ENCODE results near the gene ADGRG3. TPM values are rescaled to one million over a fixed set of nuclear protein-coding genes. Genes with fewer than 3 reads are reported as not detected.
"Not testable (repeated sequence)": the region's sequence is repeated elsewhere in the genome, so short reads cannot be mapped to it uniquely, and the experiment has no call there.

Gene ADGRG3
- total RNA-seq, 1 experiment from 2014 or later, result not detected

GRCh38 chr16:57670196-57670595 lies 2.1 kb downstream of the ADGRG3 start:
- Mint-ChIP-seq H3K4me3 (ENCODE audit: low read depth, unreplicated experiment) (no peak overlapping the region), H3K9me3 (ENCODE audit: low read depth, unreplicated experiment) (no peaks in the 10 kb centered on the region), H3K27ac (ENCODE audit: unreplicated experiment) (no peak overlapping the region), H3K4me1 (ENCODE audit: low read depth, unreplicated experiment) (no peaks in the 10 kb centered on the region), H3K27me3 (ENCODE audit: unreplicated experiment) (peaks cover 61% of the 10 kb centered on the region), H3K36me3 (ENCODE audit: insufficient read depth, unreplicated experiment) (peaks cover 24% of the 10 kb centered on the region)
- intact Hi-C loops (cut with micrococcal nuclease; ENCODE audit: unreplicated experiment), result no loop called here
- no TSS peak for BruUV-seq (replicated peaks)
- CTCF ChIA-PET, result no interaction called here
- TF ChIP-seq CTCF (IDR thresholded peaks at IDR 0.05; ENCODE audit: unreplicated experiment), result no peak
- no peak for DNase-seq

GRCh38 chr16:57671451-57671850 lies 3.3 kb downstream of the ADGRG3 start:
- H3K4me1 Mint-ChIP-seq (ENCODE audit: low read depth, unreplicated experiment); H3K9me3 Mint-ChIP-seq (ENCODE audit: low read depth, unreplicated experiment); DNase-seq; H3K27ac Mint-ChIP-seq (ENCODE audit: unreplicated experiment); intact Hi-C loops (cut with micrococcal nuclease; ENCODE audit: unreplicated experiment); BruUV-seq (replicated peaks); H3K4me3 Mint-ChIP-seq (ENCODE audit: low read depth, unreplicated experiment): not testable (repeated sequence)
- peaks cover 14% of the 10 kb centered on the region for H3K36me3 Mint-ChIP-seq (ENCODE audit: insufficient read depth, unreplicated experiment)
- H3K27me3 Mint-ChIP-seq (ENCODE audit: unreplicated experiment), result peaks cover 72% of the 10 kb centered on the region
- CTCF ChIA-PET, result interaction anchor here (0.5 to 0.6 kb wide), 2 partner anchors 59 to 119 kb away, joined by 3 read pairs; no protein-coding TSS in a partner anchor

GRCh38 chr16:57672416-57672815 lies 4.3 kb downstream of the ADGRG3 start:
- no TSS peak for BruUV-seq (replicated peaks)
- Mint-ChIP-seq H3K27me3 (ENCODE audit: unreplicated experiment) (peaks cover 81% of the 10 kb centered on the region), H3K4me3 (ENCODE audit: low read depth, unreplicated experiment) (no peak overlapping the region), H3K27ac (ENCODE audit: unreplicated experiment) (no peak overlapping the region), H3K36me3 (ENCODE audit: insufficient read depth, unreplicated experiment) (peaks cover 13% of the 10 kb centered on the region), H3K4me1 (ENCODE audit: low read depth, unreplicated experiment) (no peaks in the 10 kb centered on the region), H3K9me3 (ENCODE audit: low read depth, unreplicated experiment) (no peaks in the 10 kb centered on the region)
- intact Hi-C loops (cut with micrococcal nuclease; ENCODE audit: unreplicated experiment), result no loop called here
- DNase-seq, result no peak
- TF ChIP-seq CTCF (IDR thresholded peaks at IDR 0.05; ENCODE audit: unreplicated experiment), result no peak
- CTCF ChIA-PET, result interaction anchor here (0.7 kb wide), 1 partner anchor 571 kb away, joined by 3 read pairs; no protein-coding TSS in a partner anchor

GRCh38 chr16:57672824-57673223 lies 4.7 kb downstream of the ADGRG3 start:
- H3K27me3 Mint-ChIP-seq (ENCODE audit: unreplicated experiment), result peaks cover 81% of the 10 kb centered on the region
- intact Hi-C loops (cut with micrococcal nuclease; ENCODE audit: unreplicated experiment), result no loop called here
- H3K36me3 Mint-ChIP-seq (ENCODE audit: insufficient read depth, unreplicated experiment), result peaks cover 13% of the 10 kb centered on the region
- no peaks in the 10 kb centered on the region for H3K4me1 Mint-ChIP-seq (ENCODE audit: low read depth, unreplicated experiment)
- no TSS peak for BruUV-seq (replicated peaks)
- no peaks in the 10 kb centered on the region for H3K9me3 Mint-ChIP-seq (ENCODE audit: low read depth, unreplicated experiment)
- CTCF ChIA-PET, result no interaction called here
- no peak overlapping the region for H3K27ac Mint-ChIP-seq (ENCODE audit: unreplicated experiment)
- no peak for DNase-seq
- no peak overlapping the region for H3K4me3 Mint-ChIP-seq (ENCODE audit: low read depth, unreplicated experiment)
- TF ChIP-seq CTCF (IDR thresholded peaks at IDR 0.05; ENCODE audit: unreplicated experiment), result no peak

- Mint-ChIP-seq H3K27me3 (ENCODE audit: unreplicated experiment) (peaks cover 80% of the 10 kb centered on the region), H3K36me3 (ENCODE audit: insufficient read depth, unreplicated experiment) (no peaks in the 10 kb centered on the region), H3K9me3 (ENCODE audit: low read depth, unreplicated experiment) (no peaks in the 10 kb centered on the region), H3K4me3 (ENCODE audit: low read depth, unreplicated experiment) (no peak overlapping the region), H3K4me1 (ENCODE audit: low read depth, unreplicated experiment) (no peaks in the 10 kb centered on the region), H3K27ac (ENCODE audit: unreplicated experiment) (no peak overlapping the region)
- DNase-seq, result no peak
- no peak for TF ChIP-seq CTCF (IDR thresholded peaks at IDR 0.05; ENCODE audit: unreplicated experiment)
- CTCF ChIA-PET, result no interaction called here
- intact Hi-C loops (cut with micrococcal nuclease; ENCODE audit: unreplicated experiment), result no loop called here
- no TSS peak for BruUV-seq (replicated peaks)
Measured at GRCh38 chr16:57675741-57676551, 7.8 kb downstream of the ADGRG3 start.

Data from Calu3 (cell line).